NT2/D1 (cell line): ENCODE measurements around the gene PDCD1LG2.

Experiments
- DNase-seq: peaks from one replicate; pipeline ENCODE4 v3.0.0-alpha.2; 2011; ENCODE audit warnings: low read depth, low spot score
- H3K27me3 ChIP-seq: 2 replicates; pipeline ENCODE4 v1.6.0; 2011; ENCODE audit warnings: mild to moderate bottlenecking; ENCODE audit not compliant: insufficient read length, insufficient read depth
- H3K36me3 ChIP-seq: 2 replicates; pipeline ENCODE4 v1.6.1; 2011; ENCODE audit warnings: mild to moderate bottlenecking, low read length, mixed read lengths; ENCODE audit not compliant: insufficient read depth, insufficient read length
- H3K4me1 ChIP-seq: 2 replicates; pipeline ENCODE4 v1.5.1; 2011; ENCODE audit not compliant: insufficient read depth, insufficient read length
- H3K4me3 ChIP-seq: 2 replicates; pipeline ENCODE4 v1.5.1; 2011; ENCODE audit warnings: low read depth; ENCODE audit not compliant: insufficient read length
- H3K9ac ChIP-seq: 2 replicates; pipeline ENCODE4 v1.6.0; 2011; ENCODE audit warnings: low read depth; ENCODE audit not compliant: insufficient read length
- H3K9me3 ChIP-seq: 2 replicates; pipeline ENCODE4 v1.5.1; 2011; ENCODE audit warnings: mild to moderate bottlenecking, low read length; ENCODE audit not compliant: insufficient read depth
- SUZ12 ChIP-seq: IDR thresholded peaks from 2 replicates; pipeline ENCODE4 v1.6.1; 2011; ENCODE audit not compliant: insufficient read length, insufficient read depth; ENCODE audit errors: extremely low read depth
- YY1 ChIP-seq: IDR thresholded peaks from 2 replicates; pipeline ENCODE4 v1.6.1; 2011; ENCODE audit not compliant: insufficient read length, insufficient read depth
- ZNF274 ChIP-seq: IDR thresholded peaks from 2 replicates; pipeline ENCODE4 v1.6.1; 2011; ENCODE audit warnings: mild to moderate bottlenecking, low read depth, low read length

The PDCD1LG2 gene

DNA sequence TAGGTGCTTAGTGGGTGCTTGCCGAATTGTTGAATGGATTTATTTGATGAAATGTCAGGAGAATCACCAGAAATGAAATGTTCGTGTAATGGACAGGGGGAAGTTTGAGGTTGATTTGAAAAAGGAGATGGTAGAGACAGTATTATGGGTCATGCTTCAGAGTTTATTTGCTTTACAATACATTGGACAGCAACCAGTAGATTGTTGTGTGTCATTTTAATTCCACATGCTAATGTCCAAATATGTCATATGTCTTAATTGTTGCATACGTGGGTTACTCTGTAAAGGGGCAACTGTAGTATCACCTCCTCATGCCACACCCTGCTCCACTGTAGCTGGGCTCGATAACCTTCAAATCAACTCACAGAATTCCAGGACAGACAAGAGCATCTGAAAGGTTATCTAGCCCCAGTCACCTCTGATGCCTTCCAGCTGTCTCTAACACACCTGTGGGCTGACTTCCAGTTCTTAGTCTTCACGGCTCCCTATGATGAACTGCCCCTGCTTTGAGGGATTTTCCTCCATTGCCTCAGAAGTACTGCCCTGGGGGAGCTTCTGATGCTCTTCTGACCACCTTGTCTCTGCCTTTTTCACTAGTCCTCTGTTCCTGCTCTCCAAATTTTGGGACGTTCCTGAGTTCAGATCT is 1.7 kb downstream of the PDCD1LG2 start:
- H3K4me3 ChIP-seq, result no peak overlapping the region
- DNase-seq, result no peak
- H3K9ac ChIP-seq, result no peak overlapping the region

DNA sequence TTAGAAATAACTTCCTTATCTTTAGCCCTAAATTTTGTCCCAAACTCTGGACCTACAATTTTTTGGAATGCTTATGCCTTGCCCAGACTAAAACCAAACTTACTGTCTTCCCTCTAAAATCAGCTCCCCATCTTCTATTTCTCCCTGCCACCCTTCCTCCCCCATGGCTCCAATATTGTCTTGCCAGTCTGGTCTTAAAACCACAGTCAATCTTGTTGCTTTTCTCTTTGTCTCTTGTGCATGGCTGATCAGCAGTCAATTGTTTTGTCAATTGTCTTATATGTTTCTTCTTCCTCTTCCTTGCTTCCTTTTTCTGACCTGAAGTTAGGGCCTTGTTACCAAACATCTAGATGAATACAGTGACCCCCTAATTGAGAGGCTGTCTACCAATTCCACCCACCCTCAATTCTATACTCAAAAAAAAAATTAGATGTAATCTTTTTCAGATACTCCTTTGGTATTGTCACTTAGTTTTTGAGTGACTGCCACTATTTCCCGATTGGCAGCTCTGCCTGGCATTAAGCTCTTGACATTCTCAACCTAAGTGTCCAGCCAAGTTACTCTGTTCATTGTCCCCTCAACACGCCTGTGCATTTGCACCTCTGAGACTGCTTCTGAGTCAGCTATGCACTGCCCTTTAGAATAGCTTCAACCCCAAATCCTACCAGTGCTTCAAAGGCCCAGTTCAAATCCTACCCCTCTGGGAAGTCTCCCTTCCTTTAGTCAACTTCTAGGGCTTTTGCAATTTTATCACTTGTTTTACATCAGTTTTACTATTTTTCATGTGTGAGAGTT is 2.5 kb downstream of the PDCD1LG2 start:
- Histone ChIP-seq H3K4me1 (no peaks in the 10 kb centered on the region), H3K4me3 (no peak overlapping the region), H3K27me3 (no peaks in the 10 kb centered on the region), H3K9me3 (peaks cover 8% of the 10 kb centered on the region; the same call in 1 of the 2 replicates), H3K9ac (no peak overlapping the region), H3K36me3 (no peaks in the 10 kb centered on the region)
- no peak for DNase-seq
- TF ChIP-seq SUZ12 (no peak), ZNF274 (no peak), YY1 (no peak)

More for the DNA sequence above, 1.7 kb downstream of the PDCD1LG2 start:
- H3K9me3 ChIP-seq, result peaks cover 8% of the 10 kb centered on the region; the same call in 1 of the 2 replicates
- H3K27me3 ChIP-seq, result no peaks in the 10 kb centered on the region
- no peak for TF ChIP-seq ZNF274
- no peak for TF ChIP-seq YY1
- no peak for TF ChIP-seq SUZ12
- H3K36me3 ChIP-seq, result no peaks in the 10 kb centered on the region
- H3K4me1 ChIP-seq, result no peaks in the 10 kb centered on the region

DNA sequence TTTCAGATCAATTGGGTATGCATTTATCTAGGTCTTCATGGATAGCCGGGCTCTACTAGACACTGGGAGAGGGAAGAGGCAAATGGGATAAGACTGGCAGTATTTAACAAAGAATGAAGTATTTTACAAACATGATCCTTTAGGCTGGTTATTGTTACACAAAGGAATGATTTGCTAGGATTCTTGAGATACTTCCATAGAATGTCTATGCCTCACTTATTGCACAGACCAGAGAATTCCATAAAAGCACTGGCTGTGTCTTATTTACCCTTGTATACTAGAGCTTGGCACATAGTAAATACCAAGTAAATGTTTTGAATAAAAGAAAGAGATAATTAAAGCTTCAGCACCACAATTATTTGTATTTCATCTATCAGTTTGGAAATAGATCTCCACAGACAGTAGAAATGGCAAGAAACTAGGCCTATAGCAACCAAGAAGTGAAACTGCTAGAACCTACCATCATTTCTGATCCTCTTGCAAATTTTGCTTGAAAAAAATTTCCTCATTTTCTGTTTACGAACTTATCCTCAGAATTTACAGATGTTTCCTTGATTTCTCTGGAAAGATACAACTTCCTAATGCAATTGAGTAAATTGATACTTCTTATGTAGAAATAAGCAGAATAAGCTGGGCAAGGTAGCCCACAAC is 3.8 kb downstream of the PDCD1LG2 start:
- Histone ChIP-seq H3K36me3 (no peaks in the 10 kb centered on the region), H3K9me3 (peaks cover 8% of the 10 kb centered on the region; the same call in 1 of the 2 replicates), H3K4me3 (no peak overlapping the region), H3K9ac (no peak overlapping the region), H3K4me1 (no peaks in the 10 kb centered on the region), H3K27me3 (no peaks in the 10 kb centered on the region)
- no peak for TF ChIP-seq ZNF274
- DNase-seq, result no peak

DNA sequence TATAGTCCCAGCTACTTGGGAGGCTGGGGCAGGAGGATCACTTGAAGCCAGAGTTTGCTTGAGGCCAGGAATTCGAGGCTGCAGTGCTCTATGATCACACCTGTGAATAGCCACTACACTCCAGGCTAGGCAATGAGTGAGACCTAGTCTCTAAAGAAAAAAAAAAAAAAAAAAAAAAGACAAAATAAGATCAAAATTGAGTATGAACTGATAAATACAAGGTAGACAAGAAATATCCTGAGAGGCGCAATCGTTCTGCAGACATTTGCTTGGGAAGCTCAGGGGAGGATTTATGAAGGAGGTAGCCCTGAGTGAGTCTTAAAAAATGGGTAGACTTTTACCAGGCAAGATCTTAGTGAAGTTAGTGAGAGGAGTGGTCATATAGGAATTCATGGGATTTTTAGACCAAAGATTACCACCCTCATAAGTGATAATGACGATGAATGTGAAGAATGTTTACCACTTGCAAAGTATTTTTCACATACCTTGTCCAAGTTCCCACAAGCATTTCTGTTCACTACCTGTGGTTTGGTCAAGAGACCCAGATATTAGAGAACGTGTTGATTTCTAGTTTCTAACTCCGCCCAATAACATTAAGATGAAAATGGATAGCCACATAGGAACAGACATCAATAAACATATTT is 4.4 kb downstream of the PDCD1LG2 start:
- H3K36me3 ChIP-seq, result no peaks in the 10 kb centered on the region
- H3K27me3 ChIP-seq, result no peaks in the 10 kb centered on the region
- H3K4me1 ChIP-seq, result no peaks in the 10 kb centered on the region
- H3K9me3 ChIP-seq, result peaks cover 8% of the 10 kb centered on the region; the same call in 1 of the 2 replicates
- DNase-seq, result no peak
- no peak for TF ChIP-seq YY1
- no peak for TF ChIP-seq SUZ12
- TF ChIP-seq ZNF274, result no peak
- H3K9ac ChIP-seq, result no peak overlapping the region
- no peak overlapping the region for H3K4me3 ChIP-seq

DNA sequence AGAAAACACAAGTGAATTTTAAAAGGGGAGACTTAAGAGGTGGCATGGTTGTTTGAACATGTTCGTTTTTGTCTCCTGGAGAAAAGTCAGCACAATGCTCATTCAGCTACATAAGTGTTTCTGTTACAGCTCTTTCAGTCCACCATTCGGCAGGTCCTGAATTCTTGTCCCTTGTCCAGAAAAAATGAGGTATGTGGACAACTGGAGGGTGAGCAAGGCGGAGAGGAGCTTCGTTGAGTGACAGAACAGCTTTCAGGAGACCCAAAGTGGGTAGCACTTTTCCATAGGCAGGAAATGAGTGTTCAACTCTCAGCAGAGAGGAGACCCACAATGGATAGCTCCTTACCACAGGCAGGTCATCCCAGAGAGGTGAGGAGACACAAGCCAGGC is 4.9 kb downstream of the PDCD1LG2 start:
- Histone ChIP-seq H3K4me1 (no peaks in the 10 kb centered on the region), H3K4me3 (no peak overlapping the region), H3K27me3 (no peaks in the 10 kb centered on the region), H3K36me3 (no peaks in the 10 kb centered on the region), H3K9ac (no peak overlapping the region), H3K9me3 (peaks cover 9% of the 10 kb centered on the region; the same call in 1 of the 2 replicates)
- DNase-seq, result no peak
- TF ChIP-seq ZNF274 (no peak), SUZ12 (no peak), YY1 (no peak)

DNA sequence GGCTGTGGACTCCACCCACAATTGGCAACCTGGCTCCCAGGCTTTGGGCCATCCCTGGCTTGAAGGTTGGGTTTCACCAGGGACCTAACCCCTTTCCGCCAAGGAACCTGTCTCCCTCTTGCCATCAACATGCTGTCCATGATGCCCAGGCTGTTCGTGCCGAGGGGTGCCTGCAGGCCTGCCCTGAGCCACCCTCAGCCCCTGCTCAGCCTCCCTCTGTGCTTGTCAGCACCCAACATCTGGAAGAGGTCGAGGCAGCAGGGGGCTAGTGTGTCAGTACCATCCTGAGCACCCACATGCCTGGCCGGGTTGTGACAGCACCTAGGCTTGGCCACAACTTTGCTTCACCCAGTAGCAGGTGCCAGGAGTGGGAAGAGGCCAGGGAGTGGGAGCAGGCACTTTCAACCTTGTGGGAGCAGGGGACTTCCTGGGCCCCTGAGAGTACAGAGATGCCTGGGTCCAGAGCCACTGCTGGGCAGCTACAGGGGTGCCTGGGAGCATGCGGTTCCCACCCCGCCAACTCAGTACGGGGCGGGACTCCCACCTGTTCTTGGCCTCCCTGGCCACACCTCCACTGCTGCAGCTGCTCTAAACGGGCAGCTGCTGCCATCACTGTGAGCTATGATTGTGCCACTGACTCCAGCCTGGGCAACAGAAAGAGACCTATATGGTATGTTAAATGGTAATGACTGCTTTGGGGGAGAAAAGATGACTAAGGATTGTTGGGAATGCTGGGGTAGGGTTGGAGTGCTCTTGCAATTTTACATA is 6.3 kb downstream of the PDCD1LG2 start:
- Histone ChIP-seq H3K4me1 (no peaks in the 10 kb centered on the region), H3K9me3 (peaks cover 17% of the 10 kb centered on the region), H3K9ac (no peak overlapping the region), H3K36me3 (no peaks in the 10 kb centered on the region), H3K27me3 (no peaks in the 10 kb centered on the region), H3K4me3 (no peak overlapping the region)
- no peak for DNase-seq
- TF ChIP-seq ZNF274, result no peak
- TF ChIP-seq SUZ12, result no peak
- no peak for TF ChIP-seq YY1
